HG02852 (cell line): Measurements from ENCODE around the gene NR4A1.

Experiments
- ATAC-seq: cut with Tn5 transposase; IDR thresholded peaks from one replicate; pipeline ENCODE4 v1.9.1; 2021; ENCODE audit warnings: mild to moderate bottlenecking, moderate library complexity; ENCODE audit not compliant: unreplicated experiment

NR4A1 gene

DNA sequence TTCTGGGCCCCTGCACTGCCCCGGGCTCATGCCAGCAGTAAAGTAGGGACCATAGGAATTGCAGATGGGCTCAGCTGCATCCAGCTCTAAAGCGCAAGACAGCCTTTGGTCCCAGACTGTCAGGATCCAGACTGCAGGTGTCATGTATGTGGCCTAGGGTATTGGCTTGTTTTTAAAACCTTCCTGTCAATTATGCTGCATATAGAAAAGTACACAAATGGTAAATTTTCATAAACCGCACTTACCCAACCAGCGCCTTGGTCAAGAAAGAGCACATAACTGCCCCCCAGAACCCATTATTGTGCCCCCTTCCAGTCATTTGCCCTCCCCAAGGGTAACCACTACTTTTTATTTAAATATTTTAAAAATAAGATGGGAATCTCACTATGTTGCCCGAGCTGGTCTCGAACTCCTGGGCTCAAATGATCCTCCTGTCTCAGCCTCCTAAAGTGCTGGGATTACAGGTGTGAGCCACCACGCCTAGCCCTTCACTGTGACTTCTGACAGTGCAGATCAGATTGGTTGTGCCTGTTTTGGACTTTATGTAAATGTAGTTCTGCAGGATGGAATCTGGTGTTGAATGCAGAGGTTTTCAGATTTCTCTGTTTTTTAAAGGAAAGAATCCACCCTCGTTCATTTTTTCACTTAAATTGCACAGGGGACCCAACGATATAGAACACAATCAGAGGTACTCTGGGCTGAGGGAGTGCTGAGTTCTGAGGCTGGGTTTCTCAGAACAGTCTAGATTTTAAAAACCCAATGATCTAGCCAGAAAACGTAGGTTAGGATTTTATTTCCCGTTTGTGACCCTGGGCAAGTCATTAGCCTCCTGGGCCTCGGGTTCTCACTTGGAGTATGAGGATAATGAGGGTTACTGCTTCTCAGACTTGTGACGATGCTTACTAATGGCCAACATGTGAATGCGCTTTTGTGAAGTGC, 6.7 kb downstream of the NR4A1 start:
- ATAC-seq, result no peak

DNA sequence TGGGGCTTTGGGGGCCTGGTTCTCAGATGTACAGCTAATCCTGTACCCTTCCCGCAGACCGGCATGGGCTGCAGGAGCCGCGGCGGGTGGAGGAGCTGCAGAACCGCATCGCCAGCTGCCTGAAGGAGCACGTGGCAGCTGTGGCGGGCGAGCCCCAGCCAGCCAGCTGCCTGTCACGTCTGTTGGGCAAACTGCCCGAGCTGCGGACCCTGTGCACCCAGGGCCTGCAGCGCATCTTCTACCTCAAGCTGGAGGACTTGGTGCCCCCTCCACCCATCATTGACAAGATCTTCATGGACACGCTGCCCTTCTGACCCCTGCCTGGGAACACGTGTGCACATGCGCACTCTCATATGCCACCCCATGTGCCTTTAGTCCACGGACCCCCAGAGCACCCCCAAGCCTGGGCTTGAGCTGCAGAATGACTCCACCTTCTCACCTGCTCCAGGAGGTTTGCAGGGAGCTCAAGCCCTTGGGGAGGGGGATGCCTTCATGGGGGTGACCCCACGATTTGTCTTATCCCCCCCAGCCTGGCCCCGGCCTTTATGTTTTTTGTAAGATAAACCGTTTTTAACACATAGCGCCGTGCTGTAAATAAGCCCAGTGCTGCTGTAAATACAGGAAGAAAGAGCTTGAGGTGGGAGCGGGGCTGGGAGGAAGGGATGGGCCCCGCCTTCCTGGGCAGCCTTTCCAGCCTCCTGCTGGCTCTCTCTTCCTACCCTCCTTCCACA, 7.6 kb downstream of the NR4A1 start:
- no peak for ATAC-seq

DNA sequence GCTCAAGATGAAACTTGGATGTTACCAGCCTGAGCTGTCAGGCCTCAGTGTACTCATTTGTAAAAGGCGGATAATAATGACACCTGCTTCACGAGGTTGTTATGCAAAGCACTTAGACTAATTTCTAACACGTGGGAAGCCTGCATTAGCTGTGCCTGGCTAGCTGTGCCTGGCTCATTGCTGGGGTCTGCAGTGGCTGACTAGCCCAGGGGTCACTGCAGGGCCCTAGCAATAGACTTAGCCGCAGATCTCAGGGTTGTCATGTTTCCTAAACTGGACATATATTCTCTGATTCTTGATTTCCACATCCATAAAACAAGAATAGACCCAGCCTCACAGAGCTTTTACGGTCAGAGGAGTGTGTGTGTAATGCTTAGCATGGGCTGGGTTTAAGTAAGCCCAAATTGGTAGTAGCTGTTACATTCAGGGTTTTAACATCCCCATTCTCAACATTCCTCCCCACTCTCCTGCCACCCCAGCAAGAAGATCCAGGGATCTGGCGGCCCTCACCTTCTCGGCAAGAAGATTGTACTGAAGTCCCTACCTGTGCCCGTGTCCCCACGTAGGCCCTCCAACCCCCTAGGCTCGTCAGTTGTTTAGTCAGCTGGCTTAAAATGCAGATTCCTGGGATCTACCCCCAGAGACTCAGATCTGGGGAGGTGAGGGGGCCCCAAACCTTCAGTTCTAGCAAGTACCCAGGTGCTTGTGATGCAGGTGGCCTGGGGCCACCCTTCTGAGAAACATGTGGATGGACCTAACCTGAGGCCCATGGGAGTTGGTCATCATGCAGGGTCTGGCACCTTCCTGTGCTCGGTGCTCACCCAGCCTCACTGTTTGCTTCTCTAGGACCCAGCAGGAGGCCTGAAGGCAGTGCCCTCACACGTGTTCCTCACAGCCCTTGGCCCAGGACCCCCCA, 8.6 kb downstream of the NR4A1 start:
- ATAC-seq, result no peak

DNA sequence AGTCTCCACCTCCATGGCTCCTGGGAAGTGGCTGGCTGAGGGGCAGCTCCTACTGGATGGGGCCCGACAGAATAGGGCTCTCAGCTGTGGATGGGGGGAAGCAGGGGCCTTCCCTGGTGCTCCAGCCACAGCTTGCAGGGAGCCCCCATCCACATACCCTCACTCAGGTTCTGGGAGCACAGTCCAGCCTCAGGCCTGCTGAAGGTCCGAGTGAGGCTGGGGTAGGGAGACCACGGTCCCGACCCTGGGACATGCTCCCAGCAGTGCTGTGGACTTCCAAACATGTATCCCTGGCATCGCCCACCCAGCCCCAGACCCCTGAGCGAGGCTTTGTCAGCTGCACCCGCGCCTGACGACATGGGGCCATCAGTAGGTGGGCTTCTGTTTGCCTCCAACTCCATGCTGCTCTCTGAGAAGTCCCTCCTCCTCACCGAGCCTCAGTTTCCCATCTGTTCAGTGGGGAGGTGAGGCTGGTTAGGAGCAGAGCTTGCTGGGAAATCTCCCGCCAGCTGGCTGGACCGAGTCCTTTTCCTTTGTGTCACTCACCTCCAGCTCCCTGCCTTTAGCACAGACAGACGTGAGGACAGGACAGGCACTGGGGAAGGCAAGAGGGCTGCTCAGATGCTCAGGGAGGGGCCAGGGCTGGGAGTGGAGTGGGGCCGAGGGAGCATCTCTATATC, 9.4 kb downstream of the NR4A1 start:
- ATAC-seq, result no peak

DNA sequence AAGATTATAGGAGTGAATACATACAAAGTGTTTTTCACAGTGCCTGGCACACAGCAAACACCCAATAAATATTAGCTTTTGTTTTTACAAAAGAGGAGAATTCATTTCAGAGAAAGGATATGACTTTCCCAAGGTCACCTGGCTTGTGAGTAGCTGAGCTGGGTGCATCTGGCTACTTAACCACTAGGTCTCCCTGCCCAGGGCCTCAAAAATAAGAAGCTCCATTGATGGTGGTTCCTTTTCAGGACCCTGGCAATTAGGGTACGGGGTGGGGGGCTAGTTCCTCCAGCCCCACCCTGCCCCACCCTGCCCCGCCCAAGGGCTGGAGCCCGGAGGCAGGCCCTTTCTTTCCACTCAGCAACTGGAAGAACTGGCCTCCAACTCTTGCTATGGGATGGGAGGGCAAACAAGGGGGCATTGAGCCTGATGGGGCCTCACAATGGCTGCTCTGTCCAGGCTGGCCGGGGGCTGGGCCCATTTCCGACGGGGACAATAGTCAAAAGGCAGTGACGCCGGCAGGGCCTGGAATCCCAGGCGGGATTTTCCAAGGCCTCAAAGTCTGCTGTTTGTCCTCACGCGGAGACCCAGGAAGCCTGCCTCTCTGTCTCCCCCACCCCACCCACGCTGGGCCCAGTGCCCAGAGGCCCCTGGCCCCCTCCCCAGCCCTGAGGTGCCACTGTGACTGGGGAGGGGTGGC, 10.4 kb downstream of the NR4A1 start:
- no peak for ATAC-seq

DNA sequence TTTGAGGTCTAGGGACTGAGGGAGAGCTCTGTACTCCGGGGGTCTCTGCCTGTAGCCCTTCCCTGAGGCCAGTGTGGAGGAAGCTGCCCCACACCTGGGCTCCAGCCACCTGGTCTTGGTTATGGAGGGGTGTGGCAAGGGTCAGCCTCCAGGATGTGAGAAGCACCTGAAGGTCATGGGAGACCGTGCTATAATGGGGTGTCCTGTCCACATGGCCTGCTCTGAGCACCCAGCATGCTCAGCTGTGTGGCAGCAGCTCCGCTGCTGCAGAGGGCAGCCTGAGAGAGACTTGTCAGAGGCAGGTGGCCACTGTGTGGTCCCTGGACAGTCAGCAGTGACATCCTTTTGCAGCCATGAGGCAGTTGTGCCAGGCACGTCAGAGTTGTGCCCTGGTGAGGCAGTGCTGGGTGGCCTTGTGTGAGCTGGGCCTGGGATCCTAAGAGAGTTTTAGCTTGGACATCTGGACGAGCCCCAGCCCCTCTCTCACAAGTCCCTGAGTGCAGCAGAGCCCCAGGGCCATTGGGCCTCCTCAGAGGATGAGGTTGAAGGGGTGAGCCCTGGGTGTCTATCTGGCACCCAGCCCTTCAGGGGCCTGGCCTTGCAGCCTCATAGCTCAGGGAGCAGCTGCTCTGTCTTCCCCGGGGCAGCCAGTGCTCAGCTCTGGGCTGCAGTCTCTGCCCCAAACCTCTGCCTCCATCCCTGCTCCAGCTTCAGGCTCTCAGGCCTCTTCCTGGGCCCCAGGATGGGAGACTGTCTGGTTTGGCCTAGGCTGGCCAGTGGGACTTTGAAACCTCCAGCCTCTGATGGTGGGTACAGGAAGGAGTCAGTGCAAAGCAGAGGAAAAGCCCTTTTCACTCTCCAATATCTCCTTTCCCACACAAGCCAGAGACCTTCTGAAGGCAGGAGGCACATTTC, 11.2 kb downstream of the NR4A1 start:
- ATAC-seq, result no peak

DNA sequence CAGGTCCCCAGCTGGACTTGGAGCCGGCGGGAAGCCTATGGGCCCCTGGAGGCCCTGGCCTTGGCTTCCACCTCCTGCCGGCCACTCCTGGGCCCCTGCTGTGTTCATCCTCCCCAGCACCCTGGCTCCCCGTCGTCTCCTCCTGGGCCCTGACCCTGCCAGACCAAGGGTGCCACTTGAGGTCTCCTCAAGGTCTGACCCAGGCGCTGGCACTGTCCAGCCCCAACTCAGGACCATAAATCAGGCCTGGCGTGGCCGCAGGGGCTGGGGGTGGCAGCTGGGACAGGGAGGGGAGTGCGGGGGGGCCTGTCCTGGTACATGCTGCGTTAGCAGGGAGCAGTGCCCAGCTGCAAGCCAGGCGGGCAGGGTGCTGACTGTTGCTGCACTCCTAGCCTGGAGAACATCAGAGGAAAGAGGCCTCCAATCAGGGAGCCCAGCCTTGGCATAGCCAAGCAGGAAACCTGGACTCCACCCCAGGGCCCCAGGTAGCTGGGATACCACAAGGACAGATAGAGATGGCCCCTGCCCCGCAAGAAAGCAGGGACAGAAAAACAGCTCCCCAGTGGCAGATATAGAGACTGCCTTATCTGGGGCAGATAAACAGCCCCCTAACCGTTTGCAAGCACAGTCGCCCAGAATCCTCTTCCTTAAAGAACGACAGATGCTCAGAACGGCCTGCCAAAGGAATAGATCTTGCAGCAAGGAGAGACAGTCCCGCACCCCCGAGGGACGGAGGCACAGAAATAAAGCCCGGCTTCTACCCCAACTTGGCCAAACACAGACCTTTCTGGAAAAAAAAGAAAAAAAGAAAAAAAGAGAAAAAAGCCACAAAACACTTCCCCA, 12.1 kb downstream of the NR4A1 start:
- ATAC-seq, result no peak

DNA sequence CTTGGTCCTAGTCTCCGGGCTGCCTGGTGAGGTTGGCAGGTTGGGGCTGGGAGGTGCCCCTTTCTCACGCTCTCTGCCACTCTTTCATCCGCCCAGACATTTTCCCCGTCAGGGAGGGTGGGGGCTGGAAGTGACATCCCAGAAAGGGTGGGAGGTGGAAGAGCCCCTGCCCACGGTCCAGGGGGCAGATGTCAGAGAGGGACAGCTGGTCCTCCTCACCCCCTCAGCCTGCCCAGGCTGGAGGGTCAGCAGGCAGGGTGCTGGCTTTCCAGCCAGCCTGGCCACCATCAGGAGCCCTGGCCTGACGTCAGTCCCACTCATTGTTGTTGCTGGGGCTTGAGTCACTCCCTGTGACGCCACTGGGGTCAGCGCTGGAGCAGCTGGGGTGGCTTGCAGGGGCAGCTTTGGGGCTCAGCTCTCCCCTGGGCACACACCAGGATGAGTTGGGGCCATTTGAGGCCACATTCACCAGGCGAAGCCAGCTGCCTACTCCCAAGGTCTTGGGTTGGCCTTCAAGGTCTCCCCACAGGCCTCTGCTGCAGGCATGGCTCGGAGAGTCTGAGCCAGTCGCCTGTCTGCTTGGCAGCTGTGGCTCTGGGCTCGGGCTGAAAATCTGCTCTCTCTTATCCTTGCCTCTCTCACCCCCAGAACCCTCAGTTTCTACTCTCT, 12.9 kb downstream of the NR4A1 start:
- ATAC-seq, result no peak

DNA sequence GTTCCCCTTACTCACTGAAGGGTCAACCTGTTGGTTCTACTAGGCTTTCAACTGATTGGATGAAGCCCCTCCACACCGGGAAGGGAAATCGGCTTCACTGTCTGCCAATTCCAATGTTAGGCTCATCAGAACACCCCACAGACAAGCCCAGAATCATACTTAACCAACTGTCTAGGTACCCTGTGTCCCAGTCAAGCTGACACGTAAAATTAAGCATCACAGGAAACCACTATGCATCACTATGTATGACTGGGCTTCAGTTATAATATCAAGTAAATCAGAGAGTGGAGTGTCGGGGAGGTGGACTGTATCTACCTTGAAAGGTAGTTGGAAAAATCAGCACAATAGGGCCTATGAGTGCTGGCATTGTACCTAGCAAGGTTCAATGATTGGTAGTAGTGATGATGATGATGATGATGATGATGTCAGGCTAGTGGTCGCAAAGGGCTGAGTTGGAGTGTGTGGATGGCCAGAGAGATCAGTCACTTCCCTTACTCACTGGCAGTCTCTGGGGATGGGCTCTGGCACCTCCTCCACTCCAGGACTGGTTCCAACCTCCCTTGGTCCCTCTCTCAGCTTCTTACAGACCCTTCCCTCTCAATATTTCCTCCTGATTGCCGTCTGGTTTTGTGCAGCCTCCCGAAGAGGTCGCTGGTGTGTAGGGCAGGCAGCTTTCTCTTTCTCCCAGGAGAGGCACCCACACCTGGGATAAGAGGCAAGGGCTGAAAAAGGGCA, 15.3 kb downstream of the NR4A1 start:
- no peak for ATAC-seq

DNA sequence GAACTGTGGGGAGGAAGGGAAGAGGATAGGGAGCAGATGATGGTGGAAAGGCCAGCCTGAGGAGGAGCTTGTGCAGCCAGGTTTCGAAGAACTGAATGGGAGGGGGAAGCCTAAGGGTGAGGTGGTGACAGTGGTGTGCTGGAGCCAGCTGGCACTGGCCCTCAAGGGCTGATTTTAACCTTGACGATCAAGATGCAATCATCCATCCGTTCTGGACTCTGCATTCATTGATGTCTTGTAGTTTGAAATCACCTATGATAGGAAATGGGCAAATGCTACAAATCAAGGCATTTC, 15.8 kb downstream of the NR4A1 start:
- no peak for ATAC-seq

DNA sequence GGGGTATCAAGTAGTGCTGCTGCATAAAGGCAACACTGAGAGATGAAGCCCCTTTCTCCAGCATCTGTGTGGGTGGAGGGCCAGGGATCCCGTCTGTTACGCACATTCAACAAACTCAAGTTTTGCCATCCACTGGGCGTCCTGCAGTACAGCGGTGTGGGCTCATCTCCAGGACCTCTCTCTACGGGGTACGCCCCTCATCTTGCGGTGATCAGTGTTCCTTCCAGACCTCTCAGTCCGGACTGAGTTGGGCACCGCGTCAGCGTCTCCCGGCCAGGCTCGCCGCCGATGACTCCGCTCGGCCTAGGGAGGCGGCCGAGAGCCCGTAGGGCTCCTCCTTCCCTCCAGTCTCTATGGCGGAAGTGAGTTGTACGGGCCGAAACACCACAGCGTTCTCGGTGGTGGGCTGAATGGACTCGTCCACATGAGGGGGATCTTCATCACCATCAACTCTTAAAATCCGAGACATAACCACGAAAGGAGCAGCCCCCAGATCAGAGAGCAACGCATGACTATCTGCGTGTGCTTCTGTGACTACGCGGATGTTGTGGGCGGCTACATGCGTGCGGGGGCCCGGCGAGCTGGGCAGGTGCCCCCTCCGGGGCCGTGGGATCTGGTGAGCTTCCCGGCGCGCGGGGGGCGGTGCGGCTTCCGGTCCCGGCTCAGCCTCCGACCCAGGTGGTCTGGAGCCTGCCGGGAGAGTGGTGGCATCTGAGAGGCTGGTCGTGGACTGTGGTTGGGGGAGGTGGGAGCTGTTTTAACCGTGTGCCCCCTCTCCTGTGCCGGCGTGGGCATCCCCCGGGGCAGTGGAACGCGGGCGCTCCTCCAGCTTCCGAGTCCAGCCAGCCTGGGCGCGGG, 18.3 kb downstream of the NR4A1 start, which contains the start of gene ATG101:
TSS of gene ATG101 (plus strand) at position 652 of the 858 bp plus-strand sequence. CDS start 3,673 bp downstream, outside the sequence.
- ATAC-seq, result peak; percentile 94

DNA sequence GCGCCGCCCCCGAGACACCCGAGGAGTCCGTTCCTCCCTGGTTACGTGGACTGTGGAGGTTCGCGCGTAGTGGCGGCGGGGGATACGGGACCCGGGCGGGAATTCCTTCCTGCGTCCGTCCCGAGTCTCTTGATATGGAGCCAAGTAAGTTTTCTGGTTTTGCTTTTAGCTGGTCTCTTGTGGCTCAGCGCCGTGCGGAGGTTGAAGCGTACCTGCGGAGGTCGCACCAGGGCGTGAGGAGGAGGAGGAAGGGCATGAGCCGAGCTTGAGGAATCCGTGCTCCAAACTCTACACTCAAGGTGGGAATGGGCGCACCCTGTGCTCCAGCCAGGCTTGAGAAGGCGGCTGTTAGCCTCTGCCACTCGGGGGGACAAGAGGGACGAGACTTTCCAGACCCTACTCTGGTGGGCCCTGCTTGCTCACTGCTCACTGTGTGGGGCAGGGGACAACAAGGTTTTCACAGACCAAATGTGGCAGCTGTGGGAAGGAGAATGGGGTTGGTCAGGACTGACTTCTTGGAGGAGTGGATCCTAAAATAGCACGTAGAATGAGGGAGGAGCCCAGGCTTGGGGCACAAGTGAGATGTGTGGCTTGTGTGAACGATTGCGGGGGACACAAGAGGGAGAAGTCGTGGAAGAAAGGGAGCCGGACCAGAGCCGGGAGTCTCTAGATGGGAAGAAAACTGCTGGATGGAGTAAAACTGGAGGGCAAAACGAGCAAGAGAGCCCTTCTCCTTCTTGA, 19.1 kb downstream of the NR4A1 start:
- ATAC-seq, result peak; percentile 34

DNA sequence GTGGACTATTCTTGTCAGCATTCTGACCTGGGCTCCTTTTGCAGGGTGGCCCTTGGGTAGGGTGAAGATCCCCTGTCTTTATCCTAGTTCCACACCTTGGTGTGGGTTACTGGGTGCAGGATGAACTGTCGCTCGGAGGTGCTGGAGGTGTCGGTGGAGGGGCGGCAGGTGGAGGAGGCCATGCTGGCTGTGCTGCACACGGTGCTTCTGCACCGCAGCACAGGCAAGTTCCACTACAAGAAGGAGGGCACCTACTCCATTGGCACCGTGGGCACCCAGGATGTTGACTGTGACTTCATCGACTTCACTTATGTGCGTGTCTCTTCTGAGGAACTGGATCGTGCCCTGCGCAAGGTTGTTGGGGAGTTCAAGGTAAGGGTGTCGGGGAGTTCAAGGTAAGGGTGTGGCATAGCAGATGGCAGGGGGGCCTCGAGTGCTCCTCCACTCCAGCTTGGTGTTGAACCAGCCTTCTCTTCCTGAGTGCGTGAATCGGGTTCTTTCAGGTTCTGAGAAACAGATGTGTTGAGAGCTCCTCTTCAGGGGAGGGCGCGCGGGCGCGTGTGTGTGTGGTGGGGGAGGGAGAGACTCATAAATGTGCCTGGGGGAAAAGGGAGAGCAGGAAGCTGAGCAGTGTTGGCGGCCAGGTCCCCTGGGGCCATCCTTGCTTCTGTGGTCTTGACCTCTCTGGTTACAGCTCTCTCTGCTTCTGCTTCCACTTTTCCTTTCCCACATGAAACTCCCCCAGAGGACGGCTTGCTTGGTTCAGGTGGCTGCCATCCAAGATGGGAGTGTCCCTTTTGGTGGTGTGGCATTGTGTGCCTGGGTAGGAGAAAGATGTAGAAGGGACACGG, 22.5 kb downstream of the NR4A1 start:
- ATAC-seq, result no peak
